Dedifferentiated amniotic fluid mesenchymal stem cell (primary cell): Measurements from ENCODE around the gene LYZL1.
"Not testable (repeated sequence)": the region's sequence is repeated elsewhere in the genome, so short reads cannot be mapped to it uniquely, and the experiment has no call there.

ENCODE experiments used
- DNase-seq: peaks from one replicate; pipeline ENCODE4 v3.0.0-alpha.2; 2016; ENCODE audit errors: extremely low spot score

The LYZL1 gene

GRCh38 chr10:29263506-29263905 is 25.4 kb upstream of the LYZL1 start:
- no peak for DNase-seq

GRCh38 chr10:29265210-29265768 is 23.6 kb upstream of the LYZL1 start:
- no peak for DNase-seq

GRCh38 chr10:29266641-29267040 is 22.2 kb upstream of the LYZL1 start:
- no peak for DNase-seq

GRCh38 chr10:29268011-29268410 is 20.9 kb upstream of the LYZL1 start:
- DNase-seq = no peak

GRCh38 chr10:29269486-29269885 is 19.4 kb upstream of the LYZL1 start:
- DNase-seq = no peak

- DNase-seq = no peak
Measured at GRCh38 chr10:29270883-29271282, 18.0 kb upstream of the LYZL1 start.

GRCh38 chr10:29271877-29272276 is 17.0 kb upstream of the LYZL1 start:
- DNase-seq = no peak

- no peak for DNase-seq
Measured at GRCh38 chr10:29273478-29273877, 15.4 kb upstream of the LYZL1 start.

GRCh38 chr10:29276251-29276850 is 12.5 kb upstream of the LYZL1 start:
- no peak for DNase-seq

- DNase-seq = no peak
Measured at GRCh38 chr10:29277296-29277695, 11.6 kb upstream of the LYZL1 start.

- DNase-seq = no peak
Measured at GRCh38 chr10:29279779-29280487, 8.9 kb upstream of the LYZL1 start.

- DNase-seq = no peak
Measured at GRCh38 chr10:29280488-29280840, 8.4 kb upstream of the LYZL1 start.

- no peak for DNase-seq
Measured at GRCh38 chr10:29285624-29286051, 3.2 kb upstream of the LYZL1 start.

GRCh38 chr10:29287635-29288034 is 1.2 kb upstream of the LYZL1 start:
- DNase-seq = no peak

GRCh38 chr10:29291561-29291960 is 2.7 kb downstream of the LYZL1 start:
- DNase-seq = not testable (repeated sequence)

- not testable (repeated sequence) for DNase-seq
Measured at GRCh38 chr10:29292406-29292805, 3.5 kb downstream of the LYZL1 start.

GRCh38 chr10:29295813-29296212 is 6.9 kb downstream of the LYZL1 start:
- no peak for DNase-seq

- DNase-seq = no peak
Measured at GRCh38 chr10:29297678-29298077, 8.8 kb downstream of the LYZL1 start.

- no peak for DNase-seq
Measured at GRCh38 chr10:29301359-29301910, 12.6 kb downstream of the LYZL1 start.

- no peak for DNase-seq
Measured at GRCh38 chr10:29302499-29302898, 13.6 kb downstream of the LYZL1 start.

GRCh38 chr10:29304264-29304994 is 15.6 kb downstream of the LYZL1 start:
- peak; percentile 75 for DNase-seq

- no peak for DNase-seq
Measured at GRCh38 chr10:29304995-29305335, 16.1 kb downstream of the LYZL1 start.

GRCh38 chr10:29306688-29307087 is 17.8 kb downstream of the LYZL1 start:
- no peak for DNase-seq
